ENCODE results near the gene EML4. TPM values are rescaled to one million over a fixed set of nuclear protein-coding genes. Genes with fewer than 3 reads are reported as not detected.

The EML4 gene
- total RNA-seq, 1 donor from 2014 or later: 95.8 TPM

DNA sequence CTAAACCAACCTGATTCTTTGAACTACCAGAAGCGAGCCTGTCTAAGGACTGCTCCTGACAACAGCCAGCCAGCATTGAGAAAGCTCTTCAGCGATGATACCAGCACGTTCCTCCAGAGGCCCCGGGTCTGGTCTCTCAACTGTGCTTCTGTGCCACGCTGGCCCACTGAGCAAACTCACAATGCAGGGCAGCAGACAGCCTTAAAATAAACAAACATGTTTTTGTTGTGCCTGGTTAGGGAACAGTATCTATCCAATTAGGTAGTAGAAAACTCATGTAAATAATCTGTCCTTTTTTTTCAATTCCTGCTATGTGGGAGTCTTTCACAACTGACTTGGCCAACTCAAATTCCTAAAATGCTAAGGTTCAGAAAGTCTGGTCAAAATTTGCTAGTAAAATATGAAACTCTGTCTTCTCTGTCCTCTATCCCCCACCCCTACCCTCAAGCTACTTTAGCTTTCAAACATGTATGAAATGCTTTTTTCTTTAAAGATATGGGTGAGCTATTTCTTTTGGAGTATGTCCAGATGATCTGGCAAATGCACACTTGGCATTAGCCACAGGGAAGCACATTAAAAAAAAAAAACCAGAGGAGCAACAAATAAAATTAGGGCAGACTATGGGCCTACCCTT lies 21.4 kb upstream of the EML4 start:
- ATAC-seq (ENCODE audit: low read depth): no peak
- H3K27me3 Mint-ChIP-seq: no peaks in the 10 kb centered on the region
- TF ChIP-seq, protein P1, sequence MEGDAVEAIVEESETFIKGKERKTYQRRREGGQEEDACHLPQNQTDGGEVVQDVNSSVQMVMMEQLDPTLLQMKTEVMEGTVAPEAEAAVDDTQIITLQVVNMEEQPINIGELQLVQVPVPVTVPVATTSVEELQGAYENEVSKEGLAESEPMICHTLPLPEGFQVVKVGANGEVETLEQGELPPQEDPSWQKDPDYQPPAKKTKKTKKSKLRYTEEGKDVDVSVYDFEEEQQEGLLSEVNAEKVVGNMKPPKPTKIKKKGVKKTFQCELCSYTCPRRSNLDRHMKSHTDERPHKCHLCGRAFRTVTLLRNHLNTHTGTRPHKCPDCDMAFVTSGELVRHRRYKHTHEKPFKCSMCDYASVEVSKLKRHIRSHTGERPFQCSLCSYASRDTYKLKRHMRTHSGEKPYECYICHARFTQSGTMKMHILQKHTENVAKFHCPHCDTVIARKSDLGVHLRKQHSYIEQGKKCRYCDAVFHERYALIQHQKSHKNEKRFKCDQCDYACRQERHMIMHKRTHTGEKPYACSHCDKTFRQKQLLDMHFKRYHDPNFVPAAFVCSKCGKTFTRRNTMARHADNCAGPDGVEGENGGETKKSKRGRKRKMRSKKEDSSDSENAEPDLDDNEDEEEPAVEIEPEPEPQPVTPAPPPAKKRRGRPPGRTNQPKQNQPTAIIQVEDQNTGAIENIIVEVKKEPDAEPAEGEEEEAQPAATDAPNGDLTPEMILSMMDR (IDR thresholded peaks at IDR 0.05): no peak
- intact Hi-C loops (cut with micrococcal nuclease): no loop called here
- no peak for DNase-seq
- H3K36me3 Mint-ChIP-seq (ENCODE audit: low read depth): peaks cover 28% of the 10 kb centered on the region
- ChIA-PET POLR2A (interaction anchor here (0.6 kb wide), 2 partner anchors 11 to 20 kb away, joined by 3 to 5 read pairs; no protein-coding TSS in a partner anchor), CTCF (no interaction called here)
- H3K27ac Mint-ChIP-seq: no peak overlapping the region
- no peak overlapping the region for H3K4me3 Mint-ChIP-seq
- H3K9me3 Mint-ChIP-seq: no peaks in the 10 kb centered on the region
- H3K4me1 Mint-ChIP-seq: peaks cover 8% of the 10 kb centered on the region

DNA sequence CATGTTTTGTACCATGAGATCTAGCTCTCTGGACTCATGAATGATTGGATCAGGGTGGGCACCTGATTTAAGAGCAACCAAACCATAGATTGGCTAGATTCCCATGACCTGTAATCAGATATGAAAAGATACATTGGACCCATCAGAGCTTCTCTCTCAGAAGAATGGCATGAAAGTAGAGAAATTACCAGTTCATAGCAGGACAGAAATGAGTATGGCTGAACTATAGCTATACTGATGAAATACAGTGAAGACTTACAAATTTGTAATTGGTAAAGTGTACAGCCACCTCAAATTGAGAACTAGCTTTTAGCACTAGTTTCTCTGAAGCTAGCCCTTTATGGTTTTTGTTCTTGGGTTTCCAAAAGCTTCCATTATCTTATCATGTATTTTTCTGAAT lies 19.0 kb upstream of the EML4 start:
- Mint-ChIP-seq H3K36me3 (ENCODE audit: low read depth) (peaks cover 30% of the 10 kb centered on the region), H3K4me1 (no peaks in the 10 kb centered on the region), H3K9me3 (no peaks in the 10 kb centered on the region), H3K4me3 (no peak overlapping the region), H3K27me3 (no peaks in the 10 kb centered on the region), H3K27ac (no peak overlapping the region)
- TF ChIP-seq, protein P1 (IDR thresholded peaks at IDR 0.05): no peak
- DNase-seq: no peak
- ChIA-PET CTCF (no interaction called here), POLR2A (interaction anchor here (0.6 to 1.0 kb wide), 3 partner anchors 11 to 63 kb away, joined by 3 to 6 read pairs (median 3); no protein-coding TSS in a partner anchor)
- intact Hi-C loops (cut with micrococcal nuclease): no loop called here
- no peak for ATAC-seq (ENCODE audit: low read depth)

DNA sequence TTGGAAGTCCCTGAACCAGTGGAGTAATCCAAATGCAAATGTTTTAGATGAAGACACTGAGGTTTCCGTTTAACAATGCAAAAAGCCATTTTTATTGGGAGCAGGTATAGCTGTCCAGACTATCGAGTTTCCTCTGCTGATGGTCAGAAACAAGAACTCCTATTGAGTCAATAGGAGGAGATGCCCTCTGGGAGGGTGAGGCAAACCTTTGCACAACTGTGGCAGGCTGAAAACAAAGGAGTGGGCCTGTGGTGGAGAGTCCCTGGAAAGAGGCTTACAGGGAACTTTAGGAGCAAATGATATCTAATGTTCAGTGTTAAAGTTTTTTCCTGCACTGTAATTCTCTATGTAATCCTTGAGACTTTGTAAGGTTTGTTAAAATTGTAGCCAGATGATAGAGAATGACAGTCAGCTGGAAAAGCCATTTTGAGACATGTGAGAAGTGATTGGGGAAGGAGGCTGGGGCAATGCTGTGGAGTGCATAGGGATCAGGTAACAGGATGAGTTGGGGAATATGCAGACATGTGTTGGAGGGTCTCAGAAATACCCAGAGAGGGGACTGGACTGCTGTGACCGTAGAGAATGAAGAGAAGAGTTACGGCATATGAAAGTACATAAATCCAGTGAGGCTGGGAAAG lies 15.1 kb upstream of the EML4 start:
- peaks cover 10% of the 10 kb centered on the region for H3K36me3 Mint-ChIP-seq (ENCODE audit: low read depth)

DNA sequence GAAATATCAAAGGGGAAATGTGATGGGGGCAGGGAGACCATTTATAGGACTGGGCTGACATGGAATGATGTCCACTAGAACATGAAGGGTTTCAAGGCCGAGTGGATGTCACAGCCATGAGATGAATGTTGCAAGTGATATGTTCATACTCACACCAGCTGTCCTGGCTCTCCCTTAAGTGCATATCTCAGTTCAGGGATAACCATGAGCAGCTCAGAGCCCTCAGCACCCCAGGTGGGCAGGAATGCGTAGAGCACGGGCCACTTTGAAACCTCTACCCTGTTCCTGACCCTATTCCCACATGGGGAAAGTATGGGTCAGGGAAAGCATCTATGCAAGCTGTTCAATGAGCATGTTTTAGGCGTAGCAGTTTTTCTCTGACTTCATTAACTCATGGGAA lies 12.4 kb upstream of the EML4 start:
- CTCF ChIA-PET: interaction anchor here (1.1 kb wide), 1 partner anchor 24 kb away, joined by 3 read pairs; no protein-coding TSS in a partner anchor
- no peak overlapping the region for H3K27ac Mint-ChIP-seq

More for the DNA sequence above, 15.1 kb upstream of the EML4 start:
- POLR2A ChIA-PET: interaction anchor here (0.6 kb wide), 3 partner anchors 10 to 48 kb away, joined by 3 read pairs; no protein-coding TSS in a partner anchor
- DNase-seq: no peak
- no peaks in the 10 kb centered on the region for H3K9me3 Mint-ChIP-seq
- no peak overlapping the region for H3K4me3 Mint-ChIP-seq
- CTCF ChIA-PET: no interaction called here
- ATAC-seq (ENCODE audit: low read depth): no peak
- H3K4me1 Mint-ChIP-seq: no peaks in the 10 kb centered on the region
- H3K27ac Mint-ChIP-seq: no peak overlapping the region
- TF ChIP-seq, protein P1 (IDR thresholded peaks at IDR 0.05): no peak
- intact Hi-C loops (cut with micrococcal nuclease): loop anchor here (1.0 kb wide), 1 partner anchor 15 kb away; the partner anchor contains the start of gene EML4
- H3K27me3 Mint-ChIP-seq: no peaks in the 10 kb centered on the region

DNA sequence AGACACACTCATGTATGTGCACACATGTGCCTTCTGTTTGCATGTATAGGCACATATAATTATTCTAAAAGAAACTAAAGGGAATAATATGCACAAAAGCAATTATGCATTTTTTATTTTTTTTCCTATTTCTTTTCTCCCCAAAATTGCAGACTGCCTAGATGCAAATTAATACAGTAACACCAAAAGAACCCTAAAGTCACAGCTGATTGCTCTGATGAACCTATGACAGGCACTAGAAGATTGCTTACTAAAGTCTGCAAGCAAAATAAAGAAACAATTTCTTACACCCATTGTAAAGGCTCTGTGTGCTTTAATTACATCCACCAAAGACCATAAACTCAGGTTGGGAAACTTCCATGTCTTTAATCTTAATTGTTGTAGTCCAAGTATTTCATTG lies 7.7 kb upstream of the EML4 start:
- DNase-seq (no peak), ATAC-seq (ENCODE audit: low read depth) (peak; percentile 31)
- no peaks in the 10 kb centered on the region for H3K27me3 Mint-ChIP-seq
- H3K4me3 Mint-ChIP-seq: no peak overlapping the region
- no peaks in the 10 kb centered on the region for H3K9me3 Mint-ChIP-seq
- ChIA-PET POLR2A (interaction anchor here (0.7 kb wide), 1 partner anchor 13 kb away, joined by 3 read pairs; no protein-coding TSS in a partner anchor), CTCF (no interaction called here)
- intact Hi-C loops (cut with micrococcal nuclease): loop anchor here (2.0 kb wide), 1 partner anchor 19 kb away; no protein-coding TSS in a partner anchor
- TF ChIP-seq, protein P1 (IDR thresholded peaks at IDR 0.05): no peak
- peaks cover 7% of the 10 kb centered on the region for H3K36me3 Mint-ChIP-seq (ENCODE audit: low read depth)
- peaks cover 27% of the 10 kb centered on the region for H3K4me1 Mint-ChIP-seq
- H3K27ac Mint-ChIP-seq: no peak overlapping the region

More for the DNA sequence above, 12.4 kb upstream of the EML4 start:
- peaks cover 7% of the 10 kb centered on the region for H3K36me3 Mint-ChIP-seq (ENCODE audit: low read depth)
- no peak overlapping the region for H3K4me3 Mint-ChIP-seq
- H3K4me1 Mint-ChIP-seq: peaks cover 13% of the 10 kb centered on the region
- intact Hi-C loops (cut with micrococcal nuclease): no loop called here
- H3K27me3 Mint-ChIP-seq: no peaks in the 10 kb centered on the region
- H3K9me3 Mint-ChIP-seq: no peaks in the 10 kb centered on the region
- TF ChIP-seq, protein P1 (IDR thresholded peaks at IDR 0.05): no peak
- ATAC-seq (ENCODE audit: low read depth) (no peak), DNase-seq (no peak)
- POLR2A ChIA-PET: no interaction called here

All from activated B cell treated with CpG ODN at 0.5 μM for 24 hours (primary cell).